LNCaP clone FGC (cell line): ENCODE results near the gene TNNT3.

ENCODE experiments used
- DNase-seq: peaks from one replicate; pipeline ENCODE4 v3.0.0-alpha.2; 2011; ENCODE audit warnings: low read depth
- H3K4me3 ChIP-seq: 2 replicates; pipeline ENCODE4 v1.5.1; 2011; ENCODE audit warnings: mild to moderate bottlenecking, low read depth, low read length, control low read depth
- CTCF ChIP-seq: IDR thresholded peaks from 2 replicates; pipeline ENCODE4 v1.5.1; 2012; ENCODE audit warnings: mild to moderate bottlenecking; ENCODE audit not compliant: control insufficient read depth, insufficient read depth; ENCODE audit errors: extremely low read depth

Gene TNNT3

GRCh38 chr11:1896468-1896867, 23.0 kb upstream of the TNNT3 start:
- H3K4me3 ChIP-seq = no peak overlapping the region
- TF ChIP-seq CTCF = no peak
- no peak for DNase-seq

GRCh38 chr11:1896923-1897322, 22.6 kb upstream of the TNNT3 start:
- no peak overlapping the region for H3K4me3 ChIP-seq
- no peak for TF ChIP-seq CTCF
- DNase-seq = no peak

GRCh38 chr11:1899090-1899489, 20.4 kb upstream of the TNNT3 start:
- TF ChIP-seq CTCF = no peak
- no peak overlapping the region for H3K4me3 ChIP-seq
- DNase-seq = no peak

GRCh38 chr11:1899686-1900085, 19.8 kb upstream of the TNNT3 start:
- no peak overlapping the region for H3K4me3 ChIP-seq
- no peak for DNase-seq
- TF ChIP-seq CTCF = no peak

GRCh38 chr11:1906181-1906580, 13.3 kb upstream of the TNNT3 start:
- no peak for TF ChIP-seq CTCF
- no peak for DNase-seq
- H3K4me3 ChIP-seq = no peak overlapping the region

GRCh38 chr11:1906611-1907423, 12.7 kb upstream of the TNNT3 start:
- TF ChIP-seq CTCF = no peak
- no peak overlapping the region for H3K4me3 ChIP-seq
- no peak for DNase-seq

- no peak for DNase-seq
- H3K4me3 ChIP-seq = no peak overlapping the region
- TF ChIP-seq CTCF = no peak
Observed at GRCh38 chr11:1908618-1909017, 10.9 kb upstream of the TNNT3 start.
